AG20443 (cell line): ENCODE measurements around the gene RASA3.
"Not testable (repeated sequence)": the region's sequence is repeated elsewhere in the genome, so short reads cannot be mapped to it uniquely, and the experiment has no call there.

Experiments used
- DNase-seq: peaks from one replicate; pipeline ENCODE4 v3.0.0; 2012; ENCODE audit warnings: low spot score, mixed read lengths

Gene RASA3

GRCh38 chr13:114126086-114126485 is 6.3 kb downstream of the RASA3 start:
- DNase-seq: not testable (repeated sequence)

DNA sequence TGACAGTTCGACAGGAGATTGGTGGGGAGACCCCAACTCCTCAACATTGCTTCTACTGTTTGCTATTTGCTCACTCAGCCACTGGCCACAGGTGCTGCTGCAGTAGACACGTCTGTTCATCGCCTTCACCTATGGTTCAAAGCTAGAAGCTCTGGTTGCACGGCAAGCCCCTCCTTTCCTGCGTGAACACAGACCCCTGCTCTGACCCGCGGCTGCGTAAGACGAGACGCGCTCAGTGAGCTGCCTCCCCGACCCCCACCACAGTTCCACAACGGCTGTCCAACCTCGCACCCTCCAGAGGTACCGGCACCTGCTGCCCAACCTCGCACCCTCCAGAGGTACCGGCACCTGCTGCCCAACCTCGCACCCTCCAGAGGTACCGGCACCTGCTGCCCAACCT is 6.8 kb downstream of the RASA3 start:
- no peak for DNase-seq

DNA sequence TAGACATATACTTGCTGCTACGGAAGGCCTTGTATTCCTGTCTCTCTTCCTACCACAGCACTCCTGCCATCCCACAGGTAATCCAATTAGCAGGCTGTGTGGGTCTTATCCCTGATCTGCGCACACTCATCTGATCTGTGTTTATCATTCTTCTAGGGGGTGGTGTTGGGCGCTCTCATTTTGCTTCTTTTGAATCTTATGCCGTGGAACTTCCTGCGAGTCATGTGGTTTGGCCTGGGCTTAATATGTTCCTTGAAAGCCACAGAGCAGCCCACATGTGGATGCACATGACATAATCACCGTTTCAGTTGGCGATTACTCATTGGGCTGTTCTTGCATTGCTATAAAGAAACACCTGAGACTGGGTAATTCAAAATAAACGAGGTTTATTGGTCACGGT is 7.5 kb downstream of the RASA3 start:
- DNase-seq: peak; percentile 67

GRCh38 chr13:114124431-114124830 is 8.0 kb downstream of the RASA3 start:
- no peak for DNase-seq

- no peak for DNase-seq
Measured at GRCh38 chr13:114123876-114124275, 8.5 kb downstream of the RASA3 start.

GRCh38 chr13:114123448-114123847 is 9.0 kb downstream of the RASA3 start:
- DNase-seq: no peak

- DNase-seq: no peak
Measured at GRCh38 chr13:114122591-114123211, 9.7 kb downstream of the RASA3 start.

GRCh38 chr13:114122127-114122511 is 10.3 kb downstream of the RASA3 start:
- no peak for DNase-seq

GRCh38 chr13:114121496-114122126 is 10.8 kb downstream of the RASA3 start:
- DNase-seq: no peak

- DNase-seq: no peak
Measured at GRCh38 chr13:114121031-114121430, 11.4 kb downstream of the RASA3 start.

DNA sequence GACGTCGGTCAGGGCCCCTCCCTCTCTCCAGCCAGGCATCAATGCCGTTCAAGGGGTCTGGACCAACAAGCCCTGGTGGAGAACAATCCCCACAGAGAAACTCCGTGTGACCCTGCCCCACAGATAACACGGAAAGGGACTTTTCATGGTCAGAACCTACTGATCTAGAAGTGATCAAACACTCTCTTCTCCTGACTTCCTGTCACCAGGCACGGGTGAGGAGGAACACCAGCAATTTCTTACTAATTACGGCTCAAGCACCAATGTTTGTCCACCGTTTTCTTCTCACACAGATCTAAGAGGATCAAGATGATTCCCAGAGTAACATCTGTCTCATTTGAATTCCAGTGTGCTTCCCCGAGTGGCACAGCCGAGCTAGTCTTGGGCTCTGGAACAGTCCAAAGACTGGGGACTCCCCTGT is 11.8 kb downstream of the RASA3 start:
- no peak for DNase-seq

DNA sequence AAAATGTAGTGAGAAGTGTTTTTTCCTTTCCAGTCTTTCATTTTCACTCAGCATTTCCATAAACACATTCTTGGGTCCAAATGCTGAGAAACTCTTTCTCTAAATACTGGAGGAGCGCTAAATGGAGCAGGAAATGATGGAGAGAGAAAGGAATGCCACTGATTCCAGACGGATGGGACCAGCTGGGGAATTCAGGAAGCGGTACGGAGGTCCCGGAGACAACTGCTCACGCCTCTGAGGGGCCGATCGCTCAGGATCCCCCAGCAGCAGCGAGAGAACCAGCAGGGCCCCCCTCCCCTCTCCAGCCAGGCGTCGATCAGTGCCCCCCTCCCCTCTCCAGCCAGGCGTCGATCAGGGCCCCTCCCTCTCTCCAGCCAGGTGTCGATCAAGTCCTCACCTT is 13.2 kb downstream of the RASA3 start:
- DNase-seq: peak; percentile 85

DNA sequence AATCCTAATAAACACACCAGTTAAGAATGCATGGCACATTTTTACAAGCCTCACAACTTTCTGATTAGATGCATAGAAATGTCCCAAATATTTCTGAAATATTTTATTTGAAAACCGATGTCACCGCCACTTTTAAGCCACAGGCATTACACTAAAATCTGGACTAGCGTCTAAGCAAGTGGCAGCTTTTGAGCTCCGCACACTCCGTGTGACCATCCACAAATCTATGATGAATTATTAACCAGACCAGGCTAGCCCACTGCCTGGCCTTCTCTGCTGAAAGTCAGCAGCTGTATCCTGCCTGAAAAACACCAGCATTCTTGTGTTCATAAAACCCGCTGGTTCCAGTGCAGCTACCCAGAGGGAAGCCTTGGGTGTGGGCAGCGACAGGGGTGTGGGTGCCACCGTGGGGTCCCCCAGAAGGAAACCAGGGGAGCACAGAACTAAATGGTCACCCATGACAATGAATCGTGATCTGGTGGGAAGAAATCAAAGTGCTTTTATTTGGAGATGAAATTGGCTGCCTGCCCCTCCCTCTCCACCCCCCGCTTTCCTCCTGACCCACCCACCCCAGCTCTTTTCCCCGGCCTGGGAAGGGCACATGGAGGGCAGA is 13.8 kb downstream of the RASA3 start:
- DNase-seq: peak; percentile 49

GRCh38 chr13:114118086-114118485 is 14.3 kb downstream of the RASA3 start:
- DNase-seq: no peak

DNA sequence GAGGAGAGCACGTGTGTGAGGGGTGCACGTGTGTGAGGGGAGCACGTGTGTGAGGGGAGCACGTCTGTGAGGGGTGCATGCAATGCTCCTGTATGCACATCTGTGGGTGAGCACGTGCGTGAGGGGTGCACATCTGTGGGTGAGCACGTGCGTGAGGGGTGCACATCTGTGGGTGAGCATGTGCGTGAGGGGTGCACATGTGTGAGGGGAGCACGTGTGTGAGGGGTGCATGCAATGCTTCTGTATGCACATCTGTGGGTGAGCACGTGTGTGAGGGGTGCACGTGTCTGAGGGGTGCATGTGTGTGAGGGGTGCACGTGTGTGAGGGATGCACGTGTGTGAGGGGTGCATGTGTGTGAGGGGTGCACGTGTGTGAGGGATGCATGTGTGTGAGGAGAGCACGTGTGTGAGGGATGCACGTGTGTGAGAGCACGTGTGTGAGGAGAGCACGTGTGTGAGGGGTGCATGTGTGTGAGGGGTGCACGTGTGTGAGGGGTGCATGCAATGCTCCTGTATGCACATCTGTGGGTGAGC is 15.0 kb downstream of the RASA3 start:
- not testable (repeated sequence) for DNase-seq

DNA sequence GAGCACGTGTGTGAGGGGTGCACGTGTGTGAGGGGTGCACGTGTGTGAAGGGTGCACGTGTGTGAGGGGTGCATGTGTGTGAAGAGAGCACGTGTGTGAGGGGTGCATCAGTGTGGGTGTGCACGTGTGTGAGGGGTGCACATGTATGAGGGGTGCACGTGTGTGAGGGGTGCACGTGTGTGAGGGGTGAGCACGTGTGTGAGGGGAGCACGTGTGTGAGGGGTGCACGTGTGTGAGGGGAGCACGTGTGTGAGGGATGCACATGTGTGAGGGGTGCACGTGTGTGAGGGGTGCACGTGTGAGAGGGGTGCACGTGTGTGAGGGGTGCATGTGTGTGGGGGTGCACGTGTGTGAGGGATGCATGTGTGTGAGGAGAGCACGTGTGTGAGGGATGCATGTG is 15.7 kb downstream of the RASA3 start:
- DNase-seq: no peak

- no peak for DNase-seq
Measured at GRCh38 chr13:114115796-114116195, 16.6 kb downstream of the RASA3 start.

DNA sequence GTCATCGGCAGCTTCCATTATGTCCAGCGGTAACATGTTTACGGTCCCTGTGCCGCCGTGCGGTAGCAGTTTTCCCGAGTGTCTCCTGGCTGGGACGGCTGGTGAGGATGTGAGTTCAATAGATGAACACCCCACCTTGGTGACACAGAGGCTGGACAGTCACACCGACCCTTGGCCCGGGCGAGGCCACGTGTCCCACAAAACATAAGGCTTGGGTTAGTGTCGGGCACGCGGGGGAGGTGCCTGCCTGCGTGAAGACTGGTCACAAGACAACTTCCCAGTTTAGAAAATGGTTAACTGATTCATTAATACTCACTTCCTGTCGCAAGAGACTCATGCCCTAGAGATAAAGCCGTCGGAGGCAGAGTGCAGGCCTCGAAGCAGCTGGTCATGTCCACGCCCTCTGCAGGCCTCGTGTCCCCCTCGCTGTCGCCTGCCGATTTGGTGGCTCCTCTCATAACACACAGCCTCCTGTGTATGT is 17.2 kb downstream of the RASA3 start:
- DNase-seq: peak; percentile 71

GRCh38 chr13:114114666-114115065 is 17.8 kb downstream of the RASA3 start:
- not testable (repeated sequence) for DNase-seq

DNA sequence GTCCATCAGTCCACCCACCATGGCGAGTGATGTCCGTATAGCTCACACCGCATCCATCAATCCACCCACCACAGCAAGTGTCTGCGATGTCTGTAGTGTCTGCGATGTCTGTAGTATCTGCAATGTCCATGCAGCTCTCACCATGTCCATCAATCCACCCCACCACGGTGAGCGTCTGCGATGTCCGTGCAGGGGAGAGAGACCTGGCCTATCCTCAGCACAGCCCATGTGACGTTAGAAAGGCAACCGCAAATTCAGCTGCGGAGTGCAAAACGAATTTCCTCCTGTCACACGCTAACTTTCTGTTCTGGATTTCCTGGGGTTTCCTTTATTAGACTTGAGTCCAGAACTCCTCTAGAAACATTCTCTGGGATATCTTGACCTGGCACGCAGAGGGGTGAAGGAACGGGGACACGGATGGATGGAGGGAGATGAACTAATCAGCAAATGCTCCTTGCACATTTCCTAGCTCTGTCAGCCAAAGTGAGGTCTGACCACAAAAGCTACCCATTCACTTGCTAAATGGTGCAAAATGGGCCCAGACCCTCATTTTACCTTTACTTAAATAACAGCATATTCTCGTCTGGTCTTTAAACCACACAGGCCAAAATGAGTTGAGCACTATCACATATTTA is 18.3 kb downstream of the RASA3 start:
- DNase-seq: no peak

- DNase-seq: not testable (repeated sequence)
Measured at GRCh38 chr13:114113395-114113794, 19.0 kb downstream of the RASA3 start.

DNA sequence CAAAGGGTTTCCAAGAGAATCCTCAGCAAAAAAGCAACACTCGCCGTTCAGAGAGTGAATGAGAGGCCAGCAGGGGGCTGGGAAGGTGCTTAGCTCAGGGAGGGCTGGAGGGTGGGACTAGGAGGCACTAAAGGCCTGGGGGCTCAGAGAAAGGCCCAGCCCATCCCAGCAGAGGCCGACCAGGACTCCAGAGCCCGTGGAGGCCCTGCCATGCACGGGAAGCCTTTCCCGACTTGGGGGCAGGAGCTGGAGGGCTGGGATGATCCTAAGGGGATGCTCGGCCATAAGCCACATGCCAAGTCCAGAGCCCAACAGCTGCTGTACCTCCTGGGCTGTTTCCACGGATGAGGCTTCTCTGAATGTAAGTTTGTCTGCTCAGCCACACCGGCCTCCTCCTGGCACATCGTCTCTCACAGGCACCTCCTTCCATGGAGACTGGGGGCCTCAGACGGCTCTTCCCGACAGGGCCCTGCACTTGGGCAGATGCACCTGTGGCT is 19.5 kb downstream of the RASA3 start:
- no peak for DNase-seq
